HG02588 (cell line): ENCODE results near the gene SCN4B.

Experiments
- ATAC-seq: cut with Tn5 transposase; IDR thresholded peaks from one replicate; pipeline ENCODE4 v1.9.1; 2021; ENCODE audit warnings: mild to moderate bottlenecking, moderate library complexity; ENCODE audit not compliant: unreplicated experiment

SCN4B gene

DNA sequence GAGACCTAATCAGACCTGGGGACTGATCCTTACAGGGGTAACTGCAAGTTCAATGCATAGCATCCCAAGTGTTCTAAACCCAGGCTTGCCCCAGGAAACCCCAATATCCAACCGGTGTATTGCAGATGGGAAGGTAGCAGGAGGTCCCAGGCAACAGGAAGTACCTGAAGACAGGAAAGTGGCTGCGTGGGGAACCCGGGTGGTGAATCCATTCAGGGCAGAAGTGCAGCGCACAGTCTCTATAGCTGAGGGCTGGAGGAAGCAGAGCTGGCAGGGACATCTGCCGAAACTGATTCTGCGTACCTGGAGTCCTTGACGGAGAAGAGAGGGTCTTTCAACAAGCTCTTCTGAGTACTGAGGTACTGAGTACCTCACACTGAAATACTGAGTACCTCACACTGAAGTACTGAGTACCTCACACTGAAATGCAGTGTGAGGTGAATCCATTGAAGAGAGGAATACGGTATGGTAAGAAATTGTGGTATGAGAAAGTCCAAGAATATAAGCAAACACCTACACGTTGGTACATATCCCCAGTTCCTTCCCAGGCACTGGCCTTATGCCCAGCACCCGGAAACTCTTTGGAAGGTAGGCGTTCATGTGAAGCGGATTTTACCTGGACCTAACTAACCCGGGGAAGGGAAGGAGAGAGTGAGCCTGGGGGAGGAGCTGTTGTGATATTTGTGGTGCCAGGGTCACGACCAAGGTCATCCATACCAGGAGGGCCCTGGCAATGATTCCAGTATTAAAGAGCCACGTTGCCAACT, 20.1 kb downstream of the SCN4B start:
- no peak for ATAC-seq

- no peak for ATAC-seq
These were observed 23.0 kb downstream of the SCN4B start for GRCh38 chr11:118129471-118130172.

DNA sequence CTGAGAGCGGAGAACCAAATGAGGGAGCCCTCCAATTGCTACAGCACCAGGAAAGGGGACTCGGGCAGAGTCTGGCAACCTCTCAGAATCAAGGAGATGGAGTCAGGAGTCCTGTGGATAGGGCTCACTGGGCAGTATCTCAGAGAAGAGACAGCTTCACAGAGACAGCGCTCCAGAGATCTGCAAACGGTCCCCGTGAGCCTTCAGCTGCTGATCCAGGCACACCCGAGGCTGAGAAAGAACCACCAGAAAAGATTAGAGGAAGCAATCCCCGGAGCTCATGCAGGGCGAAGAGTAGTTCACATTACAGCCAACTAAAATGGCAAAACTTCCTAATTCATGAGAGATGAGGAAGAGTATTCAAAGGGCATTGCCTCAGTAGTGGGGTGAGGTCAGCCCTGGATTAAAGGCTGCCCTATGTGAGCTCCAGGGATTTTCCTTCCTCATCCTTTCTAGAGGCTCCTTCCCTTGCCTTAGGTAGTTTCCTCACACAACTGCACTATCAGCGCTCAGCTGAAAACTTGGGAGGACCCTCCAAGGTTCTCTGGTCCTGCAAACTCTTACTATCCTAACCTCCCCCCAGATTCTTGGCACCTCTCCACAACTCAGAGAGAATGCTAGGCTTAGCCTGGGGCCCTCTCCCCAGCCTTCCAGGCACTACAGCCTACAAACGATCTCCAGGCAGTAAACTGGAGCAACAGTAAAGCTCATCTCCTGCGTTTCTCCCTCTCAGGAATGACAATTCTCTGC, 23.7 kb downstream of the SCN4B start:
- ATAC-seq, result no peak

- no peak for ATAC-seq
These were observed 24.3 kb downstream of the SCN4B start for GRCh38 chr11:118128310-118128709.

GRCh38 chr11:118126082-118126838, 26.4 kb downstream of the SCN4B start:
- no peak for ATAC-seq

- ATAC-seq, result no peak
These were observed 27.6 kb downstream of the SCN4B start for GRCh38 chr11:118124929-118125535.

GRCh38 chr11:118120793-118121192, 31.8 kb downstream of the SCN4B start:
- ATAC-seq, result no peak

DNA sequence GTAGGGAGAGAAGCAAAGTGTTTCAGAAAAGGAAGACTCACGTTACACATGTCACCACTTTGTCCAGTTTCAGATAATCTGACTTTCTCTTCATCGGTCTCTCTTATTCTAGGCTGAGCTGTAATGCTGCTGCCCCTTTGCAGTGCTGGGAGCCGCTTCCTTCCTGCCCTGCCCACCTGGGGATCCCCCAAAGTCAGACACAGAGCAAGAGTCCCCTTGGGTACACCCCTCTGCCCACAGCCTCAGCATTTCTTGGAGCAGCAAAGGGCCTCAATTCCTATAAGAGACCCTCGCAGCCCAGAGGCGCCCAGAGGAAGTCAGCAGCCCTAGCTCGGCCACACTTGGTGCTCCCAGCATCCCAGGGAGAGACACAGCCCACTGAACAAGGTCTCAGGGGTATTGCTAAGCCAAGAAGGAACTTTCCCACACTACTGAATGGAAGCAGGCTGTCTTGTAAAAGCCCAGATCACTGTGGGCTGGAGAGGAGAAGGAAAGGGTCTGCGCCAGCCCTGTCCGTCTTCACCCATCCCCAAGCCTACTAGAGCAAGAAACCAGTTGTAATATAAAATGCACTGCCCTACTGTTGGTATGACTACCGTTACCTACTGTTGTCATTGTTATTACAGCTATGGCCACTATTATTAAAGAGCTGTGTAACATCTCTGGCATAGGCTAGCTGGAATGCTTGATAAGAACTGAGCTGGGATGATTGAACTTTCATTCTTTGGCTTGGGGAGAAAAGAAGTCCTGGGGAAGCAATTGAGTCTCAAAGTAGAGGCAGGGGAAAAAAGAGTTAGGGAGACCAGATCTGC, 34.6 kb downstream of the SCN4B start:
- no peak for ATAC-seq

DNA sequence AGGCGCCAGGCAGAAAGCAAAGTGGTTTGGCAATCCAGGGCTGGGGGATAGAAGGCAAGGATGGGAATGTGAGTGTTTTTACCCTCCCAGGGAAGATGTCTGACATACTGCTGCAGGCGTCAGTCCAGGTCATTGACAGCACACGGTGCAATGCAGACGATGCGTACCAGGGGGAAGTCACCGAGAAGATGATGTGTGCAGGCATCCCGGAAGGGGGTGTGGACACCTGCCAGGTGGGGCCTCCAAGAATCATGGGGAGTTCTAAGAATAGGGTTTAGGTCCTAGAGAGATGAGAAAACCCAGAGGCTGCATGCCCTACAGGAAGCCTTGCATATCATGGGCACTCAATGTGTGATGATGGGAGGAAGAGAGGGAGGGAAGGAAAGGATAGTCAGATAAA, 37.6 kb downstream of the SCN4B start:
- no peak for ATAC-seq

GRCh38 chr11:118114266-118114665, 38.4 kb downstream of the SCN4B start:
- no peak for ATAC-seq

- ATAC-seq, result no peak
These were observed 39.8 kb downstream of the SCN4B start for GRCh38 chr11:118112711-118113430.

DNA sequence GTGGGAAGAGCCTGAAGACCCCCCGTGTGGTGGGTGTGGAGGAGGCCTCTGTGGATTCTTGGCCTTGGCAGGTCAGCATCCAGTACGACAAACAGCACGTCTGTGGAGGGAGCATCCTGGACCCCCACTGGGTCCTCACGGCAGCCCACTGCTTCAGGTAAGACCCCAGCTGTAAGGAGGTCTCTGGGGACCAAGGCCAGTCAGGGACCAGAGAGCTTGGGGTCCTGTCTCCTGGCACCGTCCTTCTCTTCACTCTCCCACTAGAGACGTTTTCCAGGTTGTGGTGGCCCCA, 40.9 kb downstream of the SCN4B start:
- ATAC-seq, result no peak

GRCh38 chr11:118111019-118111743, 41.4 kb downstream of the SCN4B start:
- ATAC-seq, result no peak

DNA sequence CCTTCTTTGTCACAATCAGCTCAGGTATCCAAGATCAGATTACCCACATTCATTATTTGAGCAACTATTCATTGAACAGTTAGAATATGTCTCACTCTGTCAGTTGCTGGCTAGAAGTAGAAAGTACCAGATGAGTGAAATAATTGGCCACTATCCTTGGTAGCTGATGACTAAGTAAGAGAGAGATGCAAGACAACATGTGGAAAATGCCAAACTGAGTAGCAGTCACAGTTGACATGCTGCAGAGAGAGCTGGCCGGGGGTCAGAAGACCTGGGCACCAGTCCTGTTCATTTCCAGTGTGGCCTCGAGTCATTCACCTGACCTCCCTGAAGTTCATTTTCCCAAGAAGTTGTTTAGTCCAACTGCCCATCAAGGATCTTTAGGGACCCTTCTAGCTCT, 43.4 kb downstream of the SCN4B start:
- no peak for ATAC-seq

GRCh38 chr11:118108513-118108912, 44.1 kb downstream of the SCN4B start:
- ATAC-seq, result no peak

- no peak for ATAC-seq
These were observed 45.8 kb downstream of the SCN4B start for GRCh38 chr11:118106789-118107335.

- no peak for ATAC-seq
These were observed 46.8 kb downstream of the SCN4B start for GRCh38 chr11:118105657-118106305.

- ATAC-seq, result no peak
These were observed 48.1 kb downstream of the SCN4B start for GRCh38 chr11:118104491-118104890.
